Testis (tissue), 3 donors: ENCODE measurements around the gene DDX18. TPM values are rescaled to one million over a fixed set of nuclear protein-coding genes. Genes with fewer than 3 reads are reported as not detected.
"Not testable (repeated sequence)": the region's sequence is repeated elsewhere in the genome, so short reads cannot be mapped to it uniquely, and the experiment has no call there.

Experiments
- DNase-seq: peaks from one replicate; pipeline ENCODE4 v3.0.0-alpha.2; 2019
- H3K27ac ChIP-seq, 2 donors: fragments of 200-600 bp; sonication (generic); one replicate each; pipeline ENCODE4 v1.5.1; 2019
- H3K27me3 ChIP-seq: fragments of 200-600 bp; sonication (generic); one replicate; pipeline ENCODE4 v1.5.1; 2019
- H3K36me3 ChIP-seq: fragments of 200-600 bp; sonication (generic); one replicate; pipeline ENCODE4 v1.5.1; 2017; ENCODE audit warnings: low read depth; ENCODE audit errors: missing control alignments
- H3K4me1 ChIP-seq: fragments of 200-600 bp; sonication (generic); one replicate; pipeline ENCODE4 v1.5.1; 2019
- H3K4me3 ChIP-seq, 2 donors: fragments of 200-600 bp; sonication (generic); one replicate each; pipeline ENCODE4 v1.5.1; 2017 to 2019
- H3K9me3 ChIP-seq: fragments of 200-600 bp; sonication (generic); one replicate; pipeline ENCODE4 v1.5.1; 2017
- CTCF ChIP-seq, 3 experiments: fragments of 450-650 bp in 2 of 3; fragments of 200-600 bp in 1 of 3; sonication (generic) in 1 of 3; IDR thresholded peaks; one replicate each; pipeline ENCODE4 v1.5.1; 2016 to 2019; ENCODE audit warnings: antibody characterized with exemption in 3 of 3, mild to moderate bottlenecking in 2 of 3, moderate library complexity in 1 of 3
- POLR2A ChIP-seq: fragments of 450-650 bp; IDR thresholded peaks from one replicate; pipeline ENCODE4 v1.6.1; 2017; ENCODE audit warnings: antibody characterized with exemption, mild to moderate bottlenecking, moderate library complexity
- WGBS, 2 donors: methylation state at CpG; one replicate each; pipeline ENCODE4 v1.1.5; 2018; 5-methylcytosine and 5-hydroxymethylcytosine counted together
- intact Hi-C: fragments of 100-400 bp; cut with DNase I; formaldehyde crosslinking; loops from one replicate; pipeline ENCODE4 v1.15.1; 2023; ENCODE audit warnings: low total_unique reads
- polyA plus RNA-seq: library from polyadenylated mRNA; stranded (reverse); fragments of 350-450 nt; fragmentation: Illumina TruSeq; extraction: RNeasy Lipid Tissue Mini Kit (QIAGEN cat#74804); gene quantifications from one replicate; pipeline ENCODE4 v1.2.3, GENCODE V29; 2014; ENCODE audit warnings: low read depth, low replicate concordance; ENCODE audit not compliant: insufficient read depth
- total RNA-seq, 2 donors: library from RNA; depleted of rRNA; stranded (reverse); fragments of >200 nt; gene quantifications; one replicate each; pipeline ENCODE4 v1.2.3, GENCODE V29; 2016

The DDX18 gene
- total and polyA plus RNA-seq, 3 donors from 2014 or later, result 31.1 to 62.4 (median 50.3) TPM

- intact Hi-C loops, result no loop called here
These were observed 4.4 kb downstream of the DDX18 start for GRCh38 chr2:117818921-117819320.

GRCh38 chr2:117820444-117820843 is 6.0 kb downstream of the DDX18 start:
- Histone ChIP-seq H3K9me3 (no peaks in the 10 kb centered on the region), H3K27ac (no peak overlapping the region), H3K36me3 (no peaks in the 10 kb centered on the region), H3K27me3 (no peaks in the 10 kb centered on the region), H3K4me3 (no peak overlapping the region), H3K4me1 (peaks cover 13% of the 10 kb centered on the region)
- no peak for TF ChIP-seq CTCF (IDR thresholded peaks at IDR 0.05)
- no peak for TF ChIP-seq POLR2A
- intact Hi-C loops, result no loop called here
- 71 to 76% methylated on average over 1 of the region's 1 CpG for WGBS, 2 donors
- no peak for DNase-seq

More at GRCh38 chr2:117818921-117819320, 4.4 kb downstream of the DDX18 start:
- Histone ChIP-seq H3K4me1 (peaks cover 15% of the 10 kb centered on the region), H3K36me3 (no peaks in the 10 kb centered on the region), H3K27me3 (no peaks in the 10 kb centered on the region), H3K4me3 (no peak overlapping the region), H3K27ac (no peak overlapping the region), H3K9me3 (no peaks in the 10 kb centered on the region)
- TF ChIP-seq CTCF (IDR thresholded peaks at IDR 0.05) (no peak), POLR2A (no peak)
- no peak for DNase-seq
- 92 to 94% methylated on average over 3 of the region's 3 CpGs for WGBS, 2 donors

- H3K27me3 ChIP-seq, result no peaks in the 10 kb centered on the region
- no peak for DNase-seq
- no peak overlapping the region for H3K27ac ChIP-seq
- WGBS, 2 donors, result 80 to 84% methylated on average over 8 of the region's 8 CpGs
- TF ChIP-seq POLR2A (no peak), CTCF (IDR thresholded peaks at IDR 0.05) (no peak)
- H3K36me3 ChIP-seq, result no peaks in the 10 kb centered on the region
- H3K4me1 ChIP-seq, result no peaks in the 10 kb centered on the region
- no peaks in the 10 kb centered on the region for H3K9me3 ChIP-seq
- H3K4me3 ChIP-seq, result no peak overlapping the region
- intact Hi-C loops, result no loop called here
These were observed 10.9 kb downstream of the DDX18 start for GRCh38 chr2:117825437-117825836.

- intact Hi-C loops, DNase-seq, H3K36me3 ChIP-seq, H3K27ac ChIP-seq, H3K27me3 ChIP-seq, H3K9me3 ChIP-seq, H3K4me3 ChIP-seq, H3K4me1 ChIP-seq: not testable (repeated sequence)
- 95 to 99% methylated on average over 5 of the region's 5 CpGs for WGBS, 2 donors
These were observed 13.0 kb downstream of the DDX18 start for GRCh38 chr2:117827464-117827863.

GRCh38 chr2:117828870-117829269 is 14.4 kb downstream of the DDX18 start:
- intact Hi-C loops, result no loop called here
- DNase-seq, result no peak
- WGBS, 2 donors, result 84 to 86% methylated on average over 2 of the region's 2 CpGs
- Histone ChIP-seq H3K36me3 (no peaks in the 10 kb centered on the region), H3K9me3 (no peaks in the 10 kb centered on the region), H3K4me1 (no peaks in the 10 kb centered on the region), H3K27ac (no peak overlapping the region), H3K4me3 (no peak overlapping the region), H3K27me3 (no peaks in the 10 kb centered on the region)
- no peak for TF ChIP-seq CTCF (IDR thresholded peaks at IDR 0.05)
